Osteoblast (primary cell): Measurements from ENCODE around the gene CLNK. TPM values are rescaled to one million over a fixed set of nuclear protein-coding genes. Genes with fewer than 3 reads are reported as not detected.

Source experiments
- DNase-seq: peaks from one replicate; pipeline ENCODE4 v3.0.0; 2011; ENCODE audit warnings: low spot score, mixed read lengths; ENCODE audit not compliant: insufficient read length; ENCODE audit errors: missing footprints
- H2AFZ ChIP-seq: 2 replicates; pipeline ENCODE4 v1.6.0; 2011; ENCODE audit warnings: mild to moderate bottlenecking, low read length
- H3K27ac ChIP-seq: 2 replicates; pipeline ENCODE4 v1.5.1; 2011; ENCODE audit warnings: mild to moderate bottlenecking, low read depth, low read length, moderate library complexity
- H3K27me3 ChIP-seq: 2 replicates; pipeline ENCODE4 v1.6.0; 2012; ENCODE audit warnings: mild to moderate bottlenecking, control low read depth, inconsistent platforms, low read length, moderate library complexity; ENCODE audit not compliant: insufficient read depth
- H3K36me3 ChIP-seq: 2 replicates; pipeline ENCODE4 v1.5.1; 2011; ENCODE audit warnings: mild to moderate bottlenecking, low read length, control low read depth, moderate library complexity; ENCODE audit not compliant: insufficient read depth
- H3K4me1 ChIP-seq: 2 replicates; pipeline ENCODE4 v1.5.1; 2011; ENCODE audit warnings: mild to moderate bottlenecking, low read length, control low read depth, moderate library complexity; ENCODE audit not compliant: insufficient read depth
- H3K4me2 ChIP-seq: 2 replicates; pipeline ENCODE4 v1.6.0; 2011; ENCODE audit warnings: mild to moderate bottlenecking, low read length; ENCODE audit not compliant: insufficient read depth
- H3K4me3 ChIP-seq: fragments of 200-600 bp; sonication (generic); 3 replicates; pipeline ENCODE4 v1.5.1; 2012; ENCODE audit warnings: mild to moderate bottlenecking, low read length, inconsistent platforms; ENCODE audit not compliant: insufficient read depth
- H3K79me2 ChIP-seq: 2 replicates; pipeline ENCODE4 v1.6.0; 2012; ENCODE audit warnings: mild to moderate bottlenecking, low read length, control low read depth, inconsistent platforms; ENCODE audit not compliant: insufficient read depth
- H3K9me3 ChIP-seq: 2 replicates; pipeline ENCODE4 v1.5.1; 2011; ENCODE audit warnings: low read depth, low read length, control low read depth
- H4K20me1 ChIP-seq: 2 replicates; pipeline ENCODE4 v1.6.0; 2012; ENCODE audit warnings: mild to moderate bottlenecking, low read length, control low read depth; ENCODE audit not compliant: insufficient read depth
- CTCF ChIP-seq: IDR thresholded peaks from 2 replicates; pipeline ENCODE4 v1.5.1; 2011; ENCODE audit warnings: mild to moderate bottlenecking, low read depth, low read length, moderate library complexity; ENCODE audit errors: extremely low read depth
- total RNA-seq: library from RNA; depleted of rRNA; stranded (reverse); fragments of >200 nt; gene quantifications from 2 replicates; pipeline ENCODE4 v1.2.3, GENCODE V29; 2012

CLNK gene
- total RNA-seq, 1 donor, result not detected

GRCh38 chr4:10605746-10606482 lies 78.7 kb downstream of the CLNK start:
- H4K20me1 ChIP-seq, result no peaks in the 10 kb centered on the region
- peaks cover 17% of the 10 kb centered on the region for H3K4me1 ChIP-seq
- no peak for TF ChIP-seq CTCF
- no peaks in the 10 kb centered on the region for H3K79me2 ChIP-seq
- H3K27me3 ChIP-seq, result no peaks in the 10 kb centered on the region
- peak overlapping the region; percentile 36 for H3K4me2 ChIP-seq
- H3K4me3 ChIP-seq, result no peak overlapping the region
- H3K9me3 ChIP-seq, result no peaks in the 10 kb centered on the region
- no peak overlapping the region for H2AFZ ChIP-seq
- H3K27ac ChIP-seq, result peak overlapping the region; percentile 74
- DNase-seq, result no peak
- no peaks in the 10 kb centered on the region for H3K36me3 ChIP-seq

GRCh38 chr4:10605031-10605430 lies 79.5 kb downstream of the CLNK start:
- Histone ChIP-seq H4K20me1 (no peaks in the 10 kb centered on the region), H3K36me3 (no peaks in the 10 kb centered on the region), H3K4me3 (no peak overlapping the region), H3K4me1 (peaks cover 17% of the 10 kb centered on the region), H3K27ac (peak overlapping the region; percentile 8), H3K9me3 (no peaks in the 10 kb centered on the region), H3K79me2 (no peaks in the 10 kb centered on the region), H2AFZ (no peak overlapping the region), H3K4me2 (peak overlapping the region; percentile 2), H3K27me3 (no peaks in the 10 kb centered on the region)
- TF ChIP-seq CTCF, result no peak
- DNase-seq, result no peak

- H3K4me2 ChIP-seq, result no peak overlapping the region
- no peak for TF ChIP-seq CTCF
- no peak overlapping the region for H2AFZ ChIP-seq
- H3K79me2 ChIP-seq, result no peaks in the 10 kb centered on the region
- H3K27me3 ChIP-seq, result no peaks in the 10 kb centered on the region
- no peak overlapping the region for H3K27ac ChIP-seq
- DNase-seq, result no peak
- no peaks in the 10 kb centered on the region for H3K4me1 ChIP-seq
- H4K20me1 ChIP-seq, result no peaks in the 10 kb centered on the region
- no peak overlapping the region for H3K4me3 ChIP-seq
- no peaks in the 10 kb centered on the region for H3K36me3 ChIP-seq
- H3K9me3 ChIP-seq, result no peaks in the 10 kb centered on the region
These were observed 85.0 kb downstream of the CLNK start for GRCh38 chr4:10599574-10599973.

- no peaks in the 10 kb centered on the region for H3K4me1 ChIP-seq
- H3K4me3 ChIP-seq, result no peak overlapping the region
- H2AFZ ChIP-seq, result no peak overlapping the region
- H4K20me1 ChIP-seq, result no peaks in the 10 kb centered on the region
- no peak overlapping the region for H3K4me2 ChIP-seq
- no peaks in the 10 kb centered on the region for H3K27me3 ChIP-seq
- TF ChIP-seq CTCF, result no peak
- no peaks in the 10 kb centered on the region for H3K79me2 ChIP-seq
- no peaks in the 10 kb centered on the region for H3K36me3 ChIP-seq
- H3K9me3 ChIP-seq, result no peaks in the 10 kb centered on the region
- no peak for DNase-seq
- no peak overlapping the region for H3K27ac ChIP-seq
These were observed 85.7 kb downstream of the CLNK start for GRCh38 chr4:10598829-10599228.
